Measurements from ENCODE around the gene C6orf52.
"Not testable (repeated sequence)": the region's sequence is repeated elsewhere in the genome, so short reads cannot be mapped to it uniquely, and the experiment has no call there.

C6orf52 gene

GRCh38 chr6:10694302-10695085 is at the start of gene C6orf52, which contains the start of gene PAK1IP1:
Gene C6orf52, minus strand, starts transcription at chr6:10694616. Its CDS starts 7,066 bp downstream, at chr6:10687550.
Gene PAK1IP1, plus strand, starts transcription at chr6:10694972. Its CDS starts 14 bp downstream, at chr6:10694986.
- DNase-seq = peak; percentile 94

- no peak for DNase-seq
These were observed 49.1 kb upstream of the C6orf52 start for GRCh38 chr6:10743515-10743914.

DNA sequence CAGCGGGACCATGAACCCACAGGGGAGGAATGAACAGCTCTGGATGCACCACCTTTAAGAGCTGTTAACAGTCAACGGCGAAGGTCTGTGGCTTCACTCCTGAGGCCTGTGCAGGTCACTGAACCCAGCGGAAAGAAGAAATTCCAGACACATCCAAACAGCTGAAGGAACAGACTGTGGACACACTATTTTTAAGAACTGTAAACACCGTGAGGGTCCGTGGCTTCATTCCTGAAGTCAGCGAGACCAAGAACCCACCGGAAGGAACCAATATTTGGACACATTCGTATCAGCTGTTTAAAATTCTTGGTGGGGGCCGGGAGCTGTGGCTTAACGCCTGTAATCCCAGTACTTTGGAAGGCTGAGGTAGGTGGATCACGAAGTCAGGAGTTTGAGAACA is 47.8 kb upstream of the C6orf52 start:
- DNase-seq = no peak

DNA sequence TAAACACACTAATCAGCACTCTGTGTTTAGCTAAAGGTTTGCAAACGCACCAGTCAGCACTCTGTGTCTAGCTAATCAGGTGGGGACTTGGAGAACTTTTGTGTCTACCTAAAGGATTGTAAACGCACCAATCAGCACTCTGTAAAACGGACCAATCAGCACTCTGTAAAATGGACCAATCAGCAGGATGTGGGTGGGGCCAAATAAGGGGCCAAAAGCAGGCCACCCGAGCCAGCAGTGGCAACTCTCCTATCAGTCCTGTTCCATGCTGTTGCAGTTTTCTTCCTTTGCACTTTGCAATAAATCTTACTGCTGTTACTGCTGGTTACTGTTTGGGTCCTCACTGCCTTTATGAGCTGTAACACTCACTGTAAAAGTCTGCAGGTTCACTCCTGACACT is 47.2 kb upstream of the C6orf52 start:
- not testable (repeated sequence) for DNase-seq

- DNase-seq = no peak
These were observed 45.6 kb upstream of the C6orf52 start for GRCh38 chr6:10740061-10740460.

DNA sequence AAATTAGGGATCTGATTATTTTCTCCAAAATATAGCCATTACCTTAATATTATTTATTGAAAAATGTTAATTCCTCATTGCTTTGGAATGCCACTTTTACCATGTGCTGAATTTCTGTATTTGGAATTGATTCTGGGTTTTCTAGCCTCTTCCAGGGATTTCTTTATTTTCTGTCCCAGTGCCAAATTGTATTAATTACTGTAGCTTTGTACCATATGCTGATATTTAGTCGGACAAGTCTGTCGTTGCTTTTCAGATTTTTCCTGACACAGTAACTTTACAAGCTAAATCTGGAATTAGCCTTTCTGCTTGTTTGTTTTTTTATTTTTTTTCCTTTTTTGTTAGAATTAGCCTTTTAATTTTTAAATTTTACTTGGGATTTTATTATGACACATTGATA is 42.3 kb upstream of the C6orf52 start:
- DNase-seq = no peak

GRCh38 chr6:10733863-10734262 is 39.4 kb upstream of the C6orf52 start:
- DNase-seq = no peak

DNA sequence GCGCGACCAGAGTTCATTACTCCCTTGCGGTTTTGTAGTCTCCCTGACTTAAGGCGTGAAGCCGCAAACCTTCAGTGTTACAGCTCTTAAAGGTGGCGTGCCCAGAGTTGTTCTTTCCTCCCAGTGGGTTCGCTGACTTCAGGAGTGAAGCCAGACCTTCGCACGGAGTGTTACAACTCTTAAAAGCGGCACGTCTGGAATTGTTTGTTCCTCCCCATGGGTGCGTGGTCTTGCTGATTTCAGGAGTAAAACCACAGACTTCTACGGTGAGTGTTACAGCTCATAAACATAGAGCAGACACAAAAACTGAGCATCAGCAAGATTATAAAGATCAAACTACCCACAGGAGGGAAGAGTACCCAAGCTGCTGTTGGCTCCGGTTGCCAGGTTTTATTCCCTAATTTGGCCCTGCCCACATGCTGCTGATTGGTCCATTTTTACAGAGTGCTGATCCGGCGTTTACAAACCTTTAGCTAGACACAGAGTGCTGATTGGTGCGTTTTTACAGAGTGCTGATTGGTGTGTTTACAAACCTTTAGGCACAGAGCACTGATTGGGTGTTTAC is 38.8 kb upstream of the C6orf52 start:
- peak; percentile 49 for DNase-seq

GRCh38 chr6:10730254-10730653 is 35.8 kb upstream of the C6orf52 start:
- no peak for DNase-seq

DNA sequence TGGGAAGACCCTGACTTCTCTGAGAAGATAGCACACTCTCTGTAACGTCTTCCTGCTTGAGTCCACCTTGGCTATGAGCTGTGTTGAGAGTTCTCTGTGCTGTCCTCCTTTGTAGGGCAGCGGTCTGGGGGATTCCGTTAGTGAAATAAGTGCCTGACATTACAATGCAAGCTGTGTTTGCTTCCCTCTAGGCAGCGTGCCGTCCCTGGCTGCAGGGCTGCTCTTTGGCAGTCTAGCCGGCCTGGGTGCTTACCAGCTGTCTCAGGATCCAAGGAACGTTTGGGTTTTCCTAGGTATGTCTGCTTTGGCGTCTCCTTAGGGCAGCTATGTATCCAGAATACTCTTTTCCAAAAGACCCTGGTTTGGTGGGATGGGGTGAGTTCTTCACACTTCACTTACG is 31.3 kb upstream of the C6orf52 start:
- no peak for DNase-seq

GRCh38 chr6:10725044-10725443 is 30.6 kb upstream of the C6orf52 start:
- DNase-seq = no peak

DNA sequence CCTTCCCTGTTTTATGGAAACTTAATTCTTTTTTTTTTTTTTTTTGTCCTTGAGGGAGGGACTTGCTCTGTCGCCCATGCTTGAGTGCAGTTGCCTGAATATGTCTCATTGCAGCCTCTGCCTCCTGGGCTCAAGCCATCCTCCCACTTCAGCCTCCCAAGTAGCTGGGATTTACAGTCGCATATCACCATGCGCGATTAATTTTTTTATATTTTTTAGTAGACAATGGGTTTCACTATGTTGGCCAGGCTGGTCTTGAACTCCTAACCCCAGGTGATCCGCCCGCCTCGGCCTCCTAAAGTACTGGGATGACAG is 29.1 kb upstream of the C6orf52 start:
- no peak for DNase-seq

DNA sequence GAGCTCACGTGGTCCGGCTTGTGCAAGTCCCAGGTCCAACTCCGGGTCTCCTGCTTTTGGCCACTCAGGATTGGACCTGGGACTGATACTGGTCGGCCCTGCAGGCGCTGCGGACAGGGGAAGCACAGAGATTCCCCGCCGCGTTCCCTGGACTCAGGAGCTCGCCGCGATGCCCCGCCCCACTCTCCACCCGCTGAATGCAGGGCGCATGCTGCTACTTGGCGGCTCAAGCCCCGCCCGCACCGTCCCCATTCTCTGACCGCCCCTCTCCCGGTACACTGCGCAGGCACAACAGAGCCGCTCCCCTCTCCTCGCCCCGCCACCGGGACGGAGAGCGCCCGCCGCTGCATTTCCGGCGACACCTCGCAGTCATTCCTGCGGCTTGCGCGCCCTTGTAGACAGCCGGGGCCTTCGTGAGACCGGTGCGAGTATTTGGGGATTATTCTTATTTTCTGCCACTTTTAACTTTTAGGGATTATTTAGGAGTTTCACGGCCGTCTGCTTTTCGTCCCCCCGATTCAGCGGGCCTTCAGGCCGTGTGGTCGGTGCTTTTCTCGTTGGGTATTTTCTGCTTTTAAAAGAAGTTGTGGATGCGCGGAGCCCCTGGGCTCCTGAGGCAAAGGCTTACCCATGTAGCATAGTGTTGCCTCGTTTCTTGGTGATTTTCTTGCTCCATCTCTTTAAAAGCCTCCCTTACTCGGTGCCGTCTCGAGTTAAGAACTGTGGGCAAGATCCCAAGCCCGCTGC is 28.6 kb upstream of the C6orf52 start, which contains the start of gene TMEM14C:
Gene TMEM14C, plus strand, starts transcription at position 251 of the 747 bp plus-strand sequence. CDS start 1,544 bp downstream, outside the sequence.
- peak; percentile 81 for DNase-seq

DNA sequence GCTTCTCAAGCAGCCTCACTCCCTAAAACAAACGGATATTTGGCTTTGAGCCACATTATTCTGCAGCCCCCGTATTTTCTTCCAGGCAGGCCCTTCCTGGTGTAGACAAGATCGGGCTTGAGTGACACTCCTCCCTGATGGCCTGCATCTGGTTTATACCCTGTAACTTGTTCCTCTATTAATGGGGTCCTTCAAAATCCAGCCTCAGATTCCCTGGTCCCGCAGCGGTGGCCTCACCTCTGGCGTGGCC is 28.1 kb upstream of the C6orf52 start:
- no peak for DNase-seq

DNA sequence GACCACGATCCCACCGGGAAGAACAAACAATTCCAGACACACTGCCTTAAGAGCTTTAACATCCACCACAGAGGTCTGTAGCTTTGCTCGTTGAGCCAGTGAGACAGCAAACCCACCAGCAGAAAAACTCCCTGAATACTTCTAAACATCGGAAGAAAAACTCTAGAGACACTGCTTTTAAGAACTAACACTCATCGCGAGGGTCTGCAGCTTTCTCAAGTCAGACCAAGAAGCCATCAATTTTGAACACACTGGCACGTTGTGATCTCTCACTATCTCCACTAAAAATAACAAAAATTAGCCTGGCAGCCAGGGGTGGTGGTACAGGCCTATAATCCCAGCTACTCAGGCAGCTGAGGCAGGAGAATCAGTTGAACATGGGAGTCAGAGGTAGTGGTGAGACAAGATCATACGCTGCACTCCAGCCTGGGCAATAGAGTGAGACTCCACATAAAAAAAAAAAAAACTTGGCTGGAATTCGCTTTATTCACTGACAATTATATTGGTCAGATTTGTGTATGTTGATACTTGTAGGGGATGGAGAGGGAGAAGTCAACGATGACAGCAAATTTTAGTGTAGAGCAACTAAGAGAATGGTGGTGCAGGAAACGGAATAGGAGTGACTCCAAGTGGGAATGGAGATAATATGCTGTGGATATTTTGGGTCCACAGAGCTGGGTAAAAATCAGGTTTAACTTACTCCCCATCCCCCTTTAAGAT is 27.6 kb upstream of the C6orf52 start:
- DNase-seq = no peak

- DNase-seq = peak; percentile 31
These were observed 26.8 kb upstream of the C6orf52 start for GRCh38 chr6:10720960-10721849.

GRCh38 chr6:10720265-10720959 is 26.0 kb upstream of the C6orf52 start:
- peak; percentile 60 for DNase-seq

DNA sequence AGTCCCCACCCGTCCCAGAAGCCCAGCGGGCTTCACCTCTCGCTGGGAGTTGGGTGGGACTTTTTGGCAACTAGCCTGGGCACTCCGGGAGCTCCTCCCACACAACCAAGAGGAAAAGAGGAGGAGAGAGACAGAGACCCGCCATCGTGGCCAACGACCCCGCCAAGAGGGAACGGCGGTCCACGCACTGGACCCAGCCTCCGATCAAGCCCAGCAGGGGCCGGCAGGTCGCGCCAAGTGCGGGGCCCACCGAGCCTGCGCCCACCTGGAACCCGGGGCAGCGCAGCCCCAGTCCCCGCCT is 25.5 kb upstream of the C6orf52 start:
- DNase-seq = no peak

DNA sequence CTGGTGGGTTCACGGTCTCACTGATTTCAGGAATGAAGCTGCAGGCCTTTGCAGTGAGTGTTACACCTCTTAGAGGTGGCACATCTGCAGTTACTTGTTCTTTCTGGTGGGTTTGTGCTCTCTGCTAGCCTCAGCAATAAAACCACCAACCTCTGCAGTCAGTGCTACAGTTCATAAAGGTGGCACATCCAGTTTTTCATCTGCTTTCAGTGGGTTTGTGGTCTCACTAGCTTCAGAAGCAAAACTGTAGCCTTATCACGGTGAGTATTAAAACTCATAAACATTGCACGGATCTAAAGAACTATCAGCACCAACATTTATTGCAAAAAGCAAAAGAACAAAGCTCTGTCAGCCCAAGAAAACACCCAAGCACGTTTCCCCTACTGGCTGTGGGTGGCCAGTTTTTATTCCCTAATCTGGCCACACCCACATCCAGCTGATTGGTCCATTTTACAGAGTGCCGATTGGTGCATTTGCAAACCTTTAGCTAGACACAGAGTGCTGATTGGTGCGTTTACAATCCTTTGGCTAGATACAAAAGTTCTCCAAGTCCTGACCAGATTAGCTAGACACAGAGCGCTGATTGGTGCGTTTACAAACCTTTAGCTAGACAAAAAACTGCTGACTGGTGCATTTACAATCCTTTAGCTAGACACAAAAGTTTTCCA is 25.0 kb upstream of the C6orf52 start:
- DNase-seq = peak; percentile 71

DNA sequence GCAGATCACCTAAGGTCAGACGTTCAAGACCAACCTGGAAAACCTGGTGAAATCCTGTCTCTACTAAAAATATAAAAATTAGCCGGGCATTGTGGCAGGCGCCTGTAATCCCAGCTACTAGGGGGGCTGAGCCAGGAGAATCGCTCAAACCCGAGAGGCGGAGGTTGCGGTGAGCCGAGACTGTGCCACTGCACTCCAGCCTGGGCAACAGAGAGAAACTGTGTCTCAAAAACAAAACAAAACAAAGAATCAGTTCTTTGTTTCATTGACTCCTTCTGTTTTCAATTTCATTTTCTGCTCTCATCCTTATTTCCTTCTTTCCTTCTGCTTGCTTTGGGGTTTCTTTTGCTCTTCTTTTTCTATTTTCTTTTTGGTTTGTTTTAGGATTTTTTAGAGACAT is 19.5 kb upstream of the C6orf52 start:
- DNase-seq = no peak

DNA sequence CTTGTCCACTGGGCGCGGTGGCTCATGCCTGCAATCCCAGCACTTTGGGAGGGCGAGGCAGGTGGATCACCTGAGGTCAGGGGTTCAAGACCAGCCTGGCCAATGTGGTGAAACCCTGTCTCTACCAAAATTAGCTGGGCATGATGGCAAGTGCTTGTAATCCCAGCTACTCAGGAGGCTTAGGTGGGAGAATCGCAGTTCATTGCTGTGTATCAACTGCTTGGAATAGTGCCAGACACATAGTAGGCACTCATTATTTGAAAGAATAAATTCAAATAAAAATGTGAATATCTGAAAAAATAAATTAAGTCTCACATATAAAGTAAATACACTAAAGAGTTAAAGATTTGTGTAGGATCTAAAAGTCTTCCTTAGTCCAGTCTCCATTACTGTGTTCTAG is 2.2 kb upstream of the C6orf52 start:
- DNase-seq = no peak
